HG02870 (cell line): Measurements from ENCODE around the gene CELF1.
A peak's percentile ranks its signal among the peaks of the same experiment; 100 is the strongest.

ENCODE experiments used
- ATAC-seq: cut with Tn5 transposase; IDR thresholded peaks from one replicate; pipeline ENCODE4 v1.9.1; 2021; ENCODE audit warnings: mild to moderate bottlenecking, moderate library complexity; ENCODE audit not compliant: unreplicated experiment

CELF1 gene

DNA sequence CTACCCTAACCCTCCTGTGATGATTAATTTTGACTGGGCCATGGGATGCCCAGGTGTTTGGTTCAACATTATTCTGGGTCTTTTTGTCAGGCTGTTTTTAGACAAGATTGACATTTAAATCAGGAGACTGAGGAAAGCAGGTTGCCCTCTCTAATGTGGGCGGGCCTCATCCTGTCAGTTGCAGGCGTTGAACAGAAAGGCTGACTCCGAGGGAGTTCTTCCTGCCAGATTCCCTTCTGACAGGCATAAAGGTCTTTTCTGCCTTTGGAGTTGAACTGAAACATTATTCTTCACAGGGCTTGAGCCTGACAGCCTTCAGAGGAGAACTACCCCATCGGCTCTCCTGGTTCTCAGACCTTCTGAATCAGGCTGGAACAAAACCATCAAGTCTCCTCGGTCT, 122.4 kb downstream of the CELF1 start:
- ATAC-seq = no peak

- ATAC-seq = peak; percentile 95
These were observed 126.6 kb downstream of the CELF1 start, which contains the start of gene PSMC3 for GRCh38 chr11:47426062-47426956. PSMC3 (minus strand) TSS chr11:47426439; CDS start chr11:47426279, 160 bp downstream.

- no peak for ATAC-seq
These were observed 127.3 kb downstream of the CELF1 start for GRCh38 chr11:47425611-47426010.

DNA sequence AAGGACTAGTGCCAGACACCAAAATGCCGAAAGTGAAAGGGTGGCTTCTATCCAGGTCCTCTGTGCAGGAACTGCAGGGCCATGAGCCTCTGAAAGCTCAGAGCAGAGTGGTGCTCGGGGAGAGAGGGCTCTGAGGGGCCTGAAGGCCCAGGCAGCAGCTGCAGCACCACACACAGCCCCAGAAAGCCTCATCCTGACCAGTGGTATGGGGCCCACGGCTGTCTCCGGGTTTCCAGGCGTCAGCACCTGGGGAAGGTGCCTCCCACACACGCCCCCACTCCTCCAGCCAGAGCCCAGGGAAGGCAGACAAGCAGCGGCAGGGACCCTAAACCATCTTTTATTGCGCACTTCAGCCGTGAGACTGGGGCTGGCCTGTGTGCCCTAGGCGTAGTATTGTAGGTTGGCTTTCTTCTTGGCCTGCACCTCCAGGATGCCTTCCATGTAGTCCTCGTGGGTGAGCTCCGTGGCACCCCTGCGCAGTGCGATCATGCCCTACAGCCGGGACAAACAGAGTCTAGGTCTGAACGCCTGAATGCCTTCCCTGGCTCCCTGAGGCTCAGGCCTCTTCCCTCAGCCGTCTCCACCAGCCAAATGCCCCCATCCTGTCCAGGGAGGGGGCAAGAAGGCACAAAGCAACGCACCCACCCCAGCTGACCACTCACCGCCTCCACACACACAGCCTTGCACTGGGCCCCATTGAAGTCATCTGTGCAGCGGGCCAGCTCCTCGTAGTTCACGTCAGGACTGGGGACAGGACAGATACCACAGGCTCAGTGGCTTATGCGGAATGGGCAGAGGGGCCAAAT, 134.3 kb downstream of the CELF1 start:
- no peak for ATAC-seq

DNA sequence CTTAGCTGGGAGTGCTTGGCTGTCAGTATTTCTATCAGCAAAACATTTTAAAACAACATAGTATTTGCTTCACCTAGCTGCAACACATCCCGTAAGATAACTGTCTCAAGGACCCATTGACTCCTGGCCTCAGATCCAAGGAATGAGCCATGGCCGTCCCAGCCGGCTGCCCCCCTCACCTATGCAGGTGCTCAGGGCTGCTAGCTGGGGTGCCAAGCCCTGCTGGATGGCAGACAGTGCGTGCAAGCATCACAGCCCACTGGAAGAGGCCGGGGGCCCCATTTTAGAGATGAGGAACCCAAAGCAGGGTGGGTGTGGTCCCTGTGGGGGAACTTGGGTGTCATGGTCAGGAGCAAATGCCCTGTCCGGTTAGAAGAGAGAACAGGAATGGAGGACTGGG, 135.2 kb downstream of the CELF1 start:
- ATAC-seq = no peak

DNA sequence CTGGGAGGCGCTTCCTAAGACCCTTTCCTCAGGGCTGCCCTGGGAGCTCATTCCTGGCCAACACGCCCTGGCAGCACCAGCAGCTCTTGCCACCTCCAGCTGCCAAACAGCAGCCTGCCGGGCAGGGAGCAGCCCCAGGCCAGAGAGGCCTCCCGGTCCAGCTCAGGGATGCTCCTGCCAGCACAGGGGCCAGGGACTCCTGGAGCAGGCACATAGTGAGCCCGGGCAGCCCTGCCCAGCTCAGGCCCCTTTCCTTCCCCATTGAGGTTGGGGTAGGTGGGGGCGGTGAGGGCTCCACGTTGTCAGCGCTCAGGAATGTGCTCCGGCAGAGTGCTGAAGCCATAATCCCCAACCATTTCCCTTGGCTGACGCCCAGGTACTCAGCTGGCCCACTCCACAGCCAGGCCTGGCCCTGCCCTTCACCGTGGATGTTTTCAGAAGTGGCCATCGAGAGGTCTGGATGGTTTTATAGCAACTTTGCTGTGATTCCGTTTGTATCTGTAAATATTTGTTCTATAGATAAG, 136.9 kb downstream of the CELF1 start:
- ATAC-seq = no peak
